HepG2 (cell line): ENCODE data around the gene INO80E. TPM values are rescaled to one million over a fixed set of nuclear protein-coding genes. Genes with fewer than 3 reads are reported as not detected.
A peak's percentile ranks its signal among the peaks of the same experiment; 100 is the strongest.

Experiments
- ATAC-seq: fragments of 200-7000 bp; cut with Tn5 transposase; 3 replicates; pipeline ENCODE4 v1.9.1; 2020; ENCODE audit warnings: mild to moderate bottlenecking, moderate library complexity
- BruUV-seq: library from RNA; stranded (reverse); fragments of 400-500 nt; replicated peaks from 2 replicates; lab custom pipeline; 2021; lab: Mats Ljungman, UMichigan
- CTCF ChIA-PET: fragments of 300-600 bp; formaldehyde crosslinking; extraction: SDS; loops from one replicate; lab custom pipeline; 2021; ENCODE audit warnings: low total read pairs, inconsistent platforms, low intra/inter-chr PET ratio; lab: Yijun Ruan, JAX
- POLR2A ChIA-PET: fragments of 350-600 bp; sonication (Branson Sonifier 250); formaldehyde crosslinking; loops from one replicate; lab custom pipeline; 2020; ENCODE audit warnings: antibody characterized with exemption, inconsistent platforms; lab: Yijun Ruan, JAX
- DNase-seq: peaks from one replicate; pipeline ENCODE4 v3.0.0-alpha.2; 2015; ENCODE audit warnings: low spot score
- FAIRE-seq: peaks from 3 replicates; lab custom pipeline; 2011; peaks lifted over from hg19 to GRCh38; lab: Jason Lieb, UNC
- H2AFZ ChIP-seq: one replicate; pipeline ENCODE4 v1.6.1; 2011; ENCODE audit warnings: low read length, inconsistent platforms
- H3K27ac ChIP-seq: fragments of 300-600 bp; 3 replicates; pipeline ENCODE4 v1.8.0; 2011; ENCODE audit warnings: mixed run types, mild to moderate bottlenecking, mixed read lengths, low read length, inconsistent platforms; ENCODE audit not compliant: insufficient read depth; ENCODE audit errors: extremely low read length
- H3K27me3 ChIP-seq, 2 experiments: fragments of 200-600 bp in 1 of 2; 2 replicates in 1 of 2; 3 replicates in 1 of 2; pipeline versions ENCODE4 v1.6.0 to v1.8.0; 2011; ENCODE audit warnings: low read length in 2 of 2, mild to moderate bottlenecking in 2 of 2, moderate library complexity in 2 of 2, inconsistent platforms in 1 of 2; ENCODE audit not compliant: insufficient read depth in 2 of 2, control insufficient read depth in 1 of 2
- H3K36me3 ChIP-seq, 2 experiments: fragments of 200-600 bp in 1 of 2; replicated peaks in 1 of 2; 2 replicates in 1 of 2; 3 replicates in 1 of 2; pipeline versions ENCODE4 v1.5.1 to v1.8.0; 2011; ENCODE audit warnings: low read length in 2 of 2, inconsistent platforms in 1 of 2; ENCODE audit not compliant: insufficient read depth in 2 of 2, control insufficient read depth in 1 of 2
- H3K4me1 ChIP-seq: 2 replicates; pipeline ENCODE4 v1.5.1; 2012; ENCODE audit warnings: low read length, inconsistent platforms; ENCODE audit not compliant: insufficient read depth
- H3K4me2 ChIP-seq: 2 replicates; pipeline ENCODE4 v1.6.0; 2011; ENCODE audit warnings: low read depth, low read length, inconsistent platforms
- H3K4me3 ChIP-seq, 3 experiments: fragments of 200-600 bp in 1 of 3; sonication (generic), shearing (Covaris generic) in 1 of 3; replicated peaks in 1 of 3; 2 replicates each; pipeline ENCODE4 v1.5.1; 2011 to 2016; ENCODE audit warnings: low read length in 3 of 3, inconsistent platforms in 2 of 3, low read depth in 2 of 3, mild to moderate bottlenecking in 2 of 3, control low read depth in 1 of 3, mixed read lengths in 1 of 3; ENCODE audit not compliant: insufficient read depth in 1 of 3
- H3K79me2 ChIP-seq: one replicate; pipeline ENCODE4 v1.6.1; 2011; ENCODE audit warnings: low read length, inconsistent platforms; ENCODE audit not compliant: insufficient read depth
- H3K9ac ChIP-seq: 2 replicates; pipeline ENCODE4 v1.6.0; 2011; ENCODE audit warnings: mild to moderate bottlenecking, low read depth, low read length, inconsistent platforms; ENCODE audit not compliant: insufficient read depth
- H3K9me3 ChIP-seq: 2 replicates; pipeline ENCODE4 v1.5.1; 2012; ENCODE audit warnings: mild to moderate bottlenecking, low read length
- H4K20me1 ChIP-seq: 2 replicates; pipeline ENCODE4 v1.6.0; 2011; ENCODE audit warnings: inconsistent platforms, mild to moderate bottlenecking, low read length, moderate library complexity; ENCODE audit not compliant: insufficient read depth
- AGO2 ChIP-seq: fragments of 200-400 bp; formaldehyde crosslinking; optimal IDR thresholded peaks from 2 replicates; pipeline ENCODE3; 2017; ENCODE audit warnings: mild to moderate bottlenecking, low read depth, low read length, moderate library complexity
- ELF4 ChIP-seq: sonication (generic); formaldehyde crosslinking; IDR thresholded peaks from 2 replicates; pipeline ENCODE4 v1.5.0; 2020; ENCODE audit warnings: missing genetic modification reagents, mild to moderate bottlenecking, moderate library complexity, borderline replicate concordance
- ESRRA ChIP-seq: sonication (generic); formaldehyde crosslinking; IDR thresholded peaks from 2 replicates; pipeline ENCODE4 v1.5.1; 2020; ENCODE audit warnings: mild to moderate bottlenecking, low read depth, missing genetic modification reagents
- FOXC1 ChIP-seq: sonication (generic); formaldehyde crosslinking; IDR thresholded peaks from 2 replicates; pipeline ENCODE4 v1.8.0; 2022; ENCODE audit warnings: mild to moderate bottlenecking, missing genetic modification reagents, borderline replicate concordance
- FOXP4 ChIP-seq: sonication (generic); formaldehyde crosslinking; IDR thresholded peaks from 2 replicates; pipeline ENCODE4 v1.4.0; 2020; ENCODE audit warnings: missing genetic modification reagents
- GPN1 ChIP-seq: sonication (generic); formaldehyde crosslinking; IDR thresholded peaks from 2 replicates; pipeline ENCODE4 v1.5.1; 2020; ENCODE audit warnings: missing genetic modification reagents, borderline replicate concordance
- ISX ChIP-seq: sonication (generic); formaldehyde crosslinking; conservative IDR thresholded peaks from 2 replicates; pipeline ENCODE4 v1.5.0; 2020; ENCODE audit warnings: missing genetic modification reagents
- NFKBIZ ChIP-seq: IDR thresholded peaks from 2 replicates; pipeline ENCODE4 v1.6.1; 2018; ENCODE audit warnings: missing genetic modification reagents, missing compliant biosample characterization
- PCBP1 ChIP-seq: fragments of 200-400 bp; formaldehyde crosslinking; IDR thresholded peaks from 2 replicates; pipeline ENCODE4 v1.6.1; 2017; ENCODE audit warnings: mild to moderate bottlenecking, low read depth, low read length, borderline replicate concordance
- ZBTB46 ChIP-seq: sonication (generic); formaldehyde crosslinking; IDR thresholded peaks from 2 replicates; pipeline ENCODE4 v1.4.0; 2020; ENCODE audit warnings: mild to moderate bottlenecking, missing genetic modification reagents, borderline replicate concordance
- ZFP36L2 ChIP-seq: sonication (generic); formaldehyde crosslinking; IDR thresholded peaks from 2 replicates; pipeline ENCODE4 v1.4.0; 2020; ENCODE audit warnings: missing genetic modification reagents
- ZNF672 ChIP-seq: sonication (generic); formaldehyde crosslinking; IDR thresholded peaks from 2 replicates; pipeline ENCODE4 v1.8.1; 2022; ENCODE audit warnings: missing genetic modification reagents
- WGBS: methylation state at CpG from one replicate; pipeline ENCODE4 v1.1.6; 2017; ENCODE audit warnings: low lambda C conversion rate; 5-methylcytosine and 5-hydroxymethylcytosine counted together
- in situ Hi-C: cut with HindIII; loops from 2 replicates; pipeline ENCODE4 v1.10.0; 2017; ENCODE audit warnings: low pct_unique_long_range_greater_than_20kb; ENCODE audit not compliant: extremely low pct_ligation_motif_present
- intact Hi-C: fragments of 100-400 bp; cut with micrococcal nuclease; formaldehyde crosslinking; loops from one replicate; pipeline ENCODE4 v1.10.0; 2022; ENCODE audit not compliant: unreplicated experiment
- polyA plus RNA-seq, 8 experiments: library from polyadenylated mRNA; depleted of rRNA in 3 of 8; stranded (reverse) in 7 of 8; unstranded in 1 of 8; fragments of >200 nt; fragmentation: Illumina TruSeq in 4 of 8; extraction: Trizol in 4 of 8; gene quantifications; 2 replicates each; pipeline versions ENCODE4 v1.2.1 to v1.2.3, GENCODE V29; 2011 to 2016; ENCODE audit warnings: low read depth in 4 of 8, missing spikeins in 1 of 8, mixed read lengths in 1 of 8; ENCODE audit not compliant: insufficient read depth in 1 of 8
- total RNA-seq, 5 experiments: library from RNA; depleted of rRNA; stranded (reverse); fragments of >200 nt; fragmentation: Illumina TruSeq; extraction: Trizol; gene quantifications; 2 replicates each; pipeline ENCODE4 v1.2.3, GENCODE V29; 2016; ENCODE audit warnings: low read depth in 1 of 5

Gene INO80E
- total and polyA plus RNA-seq, 2 of the 13 experiments (the other 11 are each of a cell fraction or from before 2014, with no cell fraction given), result 25.8 to 45.6 TPM

- ATAC-seq, result no peak
- 95% methylated on average over 33 of the region's 33 CpGs for WGBS
- H2AFZ ChIP-seq, result no peak overlapping the region
- no peak overlapping the region for H3K4me3 ChIP-seq
- no peak for FAIRE-seq
- CTCF ChIA-PET, result no interaction called here
- H3K9me3 ChIP-seq, result no peaks in the 10 kb centered on the region
- no peaks in the 10 kb centered on the region for H4K20me1 ChIP-seq
- H3K36me3 ChIP-seq, result peaks cover 0 to 3% of the 10 kb centered on the region in 2 experiments; a peak in 1 of 5 replicates
- peaks cover 9% of the 10 kb centered on the region for H3K79me2 ChIP-seq
- TF ChIP-seq AGO2 (peak; percentile 60), ELF4 (CRISPR knock-in tag) (no peak), PCBP1 (peak; percentile 76; the same call in 1 of the 2 replicates)
- no peak overlapping the region for H3K27ac ChIP-seq
- intact Hi-C loops, result no loop called here
- BruUV-seq, result no TSS peak
- in situ Hi-C loops, result loop anchor here (10.0 kb wide), 1 partner anchor 136 kb away; the partner anchor contains the start of gene CDIPT
- H3K4me2 ChIP-seq, result no peak overlapping the region
- H3K27me3 ChIP-seq, result peaks cover 0 to 5% of the 10 kb centered on the region in 2 experiments; a peak in 1 of 5 replicates
- no peak overlapping the region for H3K9ac ChIP-seq
- peaks cover 11% of the 10 kb centered on the region; the same call in 1 of the 2 replicates for H3K4me1 ChIP-seq
- no peak for DNase-seq
- POLR2A ChIA-PET, result no interaction called here
Measured at GRCh38 chr16:30000735-30001631, 4.9 kb downstream of the INO80E start.

GRCh38 chr16:30002614-30003346 lies 6.7 kb downstream of the INO80E start:
- in situ Hi-C loops, result loop anchor here (10.0 kb wide), 1 partner anchor 138 kb away; the partner anchor contains the start of gene CDIPT
- BruUV-seq, result no TSS peak
- ATAC-seq, result no peak
- no peak for TF ChIP-seq GPN1 (CRISPR knock-in tag)
- TF ChIP-seq NFKBIZ (CRISPR knock-in tag), result no peak
- TF ChIP-seq ZBTB46 (CRISPR knock-in tag), result no peak
- no peak for TF ChIP-seq ZFP36L2
- TF ChIP-seq ESRRA (CRISPR knock-in tag), result no peak
- TF ChIP-seq ZNF672 (CRISPR knock-in tag), result no peak
- no peak for TF ChIP-seq FOXP4 (CRISPR knock-in tag)
- no peak for TF ChIP-seq FOXC1 (CRISPR knock-in tag)
- no peak for TF ChIP-seq ISX (CRISPR knock-in tag)

More at GRCh38 chr16:30002614-30003346, 6.7 kb downstream of the INO80E start:
- POLR2A ChIA-PET, result interaction anchor here (0.5 to 0.6 kb wide), 2 partner anchors 30 to 692 kb away, joined by 3 read pairs; no protein-coding TSS in a partner anchor
- no peak overlapping the region for H3K9ac ChIP-seq
- no peaks in the 10 kb centered on the region for H4K20me1 ChIP-seq
- peaks cover 0 to 3% of the 10 kb centered on the region in 2 experiments; a peak in 1 of 5 replicates for H3K36me3 ChIP-seq
- no peak overlapping the region for H2AFZ ChIP-seq
- no peak overlapping the region for H3K27ac ChIP-seq
- H3K4me1 ChIP-seq, result no peaks in the 10 kb centered on the region
- intact Hi-C loops, result no loop called here
- no peaks in the 10 kb centered on the region for H3K27me3 ChIP-seq
- CTCF ChIA-PET, result no interaction called here
- DNase-seq (no peak), FAIRE-seq (no peak)
- no peak overlapping the region for H3K4me3 ChIP-seq
- WGBS, result 94% methylated on average over 19 of the region's 19 CpGs
- no peaks in the 10 kb centered on the region for H3K9me3 ChIP-seq
- no peak overlapping the region for H3K4me2 ChIP-seq
- no peaks in the 10 kb centered on the region for H3K79me2 ChIP-seq
